Measurements from ENCODE around the gene PROX2. TPM values are rescaled to one million over a fixed set of nuclear protein-coding genes. Genes with fewer than 3 reads are reported as not detected.

The PROX2 gene
- polyA plus RNA-seq, 1 donor (not counting 4 experiments of a cell fraction or from before 2014, with no cell fraction given), result not detected

DNA sequence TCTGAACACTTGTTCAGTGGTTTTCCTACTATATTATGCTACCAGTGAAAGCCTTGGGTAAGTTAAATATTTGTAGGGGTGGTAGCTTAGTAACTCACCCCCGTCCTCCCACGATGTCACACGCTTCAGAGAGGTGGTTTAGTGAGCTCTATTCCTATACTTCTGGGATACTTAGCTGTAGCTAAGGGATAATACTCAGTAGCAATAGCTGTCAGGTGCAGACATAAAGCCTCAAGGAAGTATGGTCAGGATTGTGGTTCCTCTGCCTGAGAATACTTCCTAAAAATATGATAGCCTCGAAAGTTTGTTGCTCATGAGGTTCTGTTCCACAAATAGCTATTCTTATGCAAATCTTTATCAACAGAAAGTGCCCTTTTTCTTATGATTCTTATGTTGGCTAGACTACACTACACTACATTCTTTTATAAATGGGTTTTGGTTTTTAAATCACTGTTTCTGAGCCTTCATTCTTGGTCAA lies 17.7 kb upstream of the PROX2 start:
- Histone ChIP-seq H4K20me1 (ENCODE audit: control insufficient read depth, extremely low read depth, insufficient read depth, low read length) (peaks cover 5% of the 10 kb centered on the region), H3K9me3 (ENCODE audit: control insufficient read depth, low read depth, low read length) (no peaks in the 10 kb centered on the region), H3K4me3 (ENCODE audit: control insufficient read depth in 2 of 3, extremely low read depth in 1 of 3, insufficient read depth in 2 of 3, low read depth in 1 of 3, low read length in 3 of 3) (no peak overlapping the region), H3K36me3 (ENCODE audit: control insufficient read depth in 2 of 2, extremely low read depth in 1 of 2, insufficient read depth in 2 of 2, low read length in 2 of 2) (peaks cover 54 to 65% of the 10 kb centered on the region in 2 experiments), H3K4me1 (ENCODE audit: control insufficient read depth, extremely low read depth, insufficient read depth, low read length) (peaks cover 4% of the 10 kb centered on the region), H3K27me3 (ENCODE audit: control insufficient read depth, extremely low read depth, insufficient read depth, low read length) (no peaks in the 10 kb centered on the region), H3K9me1 (ENCODE audit: control insufficient read depth, extremely low read depth, insufficient read depth, low read length) (no peaks in the 10 kb centered on the region), H2AFZ (ENCODE audit: control insufficient read depth, low read length) (no peak overlapping the region), H3K4me2 (ENCODE audit: control insufficient read depth, extremely low read depth, insufficient read depth, low read depth, low read length) (no peak overlapping the region), H3K9ac (ENCODE audit: control insufficient read depth, extremely low read depth, insufficient read depth, low read length) (no peak overlapping the region), H3K27ac (ENCODE audit: control insufficient read depth, insufficient read depth, low read length) (no peak overlapping the region), H3K79me2 (ENCODE audit: control insufficient read depth, insufficient read depth, low read length) (peaks cover 7% of the 10 kb centered on the region)
- no peak for FAIRE-seq
- TF ChIP-seq, protein P1, sequence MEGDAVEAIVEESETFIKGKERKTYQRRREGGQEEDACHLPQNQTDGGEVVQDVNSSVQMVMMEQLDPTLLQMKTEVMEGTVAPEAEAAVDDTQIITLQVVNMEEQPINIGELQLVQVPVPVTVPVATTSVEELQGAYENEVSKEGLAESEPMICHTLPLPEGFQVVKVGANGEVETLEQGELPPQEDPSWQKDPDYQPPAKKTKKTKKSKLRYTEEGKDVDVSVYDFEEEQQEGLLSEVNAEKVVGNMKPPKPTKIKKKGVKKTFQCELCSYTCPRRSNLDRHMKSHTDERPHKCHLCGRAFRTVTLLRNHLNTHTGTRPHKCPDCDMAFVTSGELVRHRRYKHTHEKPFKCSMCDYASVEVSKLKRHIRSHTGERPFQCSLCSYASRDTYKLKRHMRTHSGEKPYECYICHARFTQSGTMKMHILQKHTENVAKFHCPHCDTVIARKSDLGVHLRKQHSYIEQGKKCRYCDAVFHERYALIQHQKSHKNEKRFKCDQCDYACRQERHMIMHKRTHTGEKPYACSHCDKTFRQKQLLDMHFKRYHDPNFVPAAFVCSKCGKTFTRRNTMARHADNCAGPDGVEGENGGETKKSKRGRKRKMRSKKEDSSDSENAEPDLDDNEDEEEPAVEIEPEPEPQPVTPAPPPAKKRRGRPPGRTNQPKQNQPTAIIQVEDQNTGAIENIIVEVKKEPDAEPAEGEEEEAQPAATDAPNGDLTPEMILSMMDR (optimal IDR thresholded peaks at IDR 0.05 in 1 of 3, IDR thresholded peaks at IDR 0.05 in 1 of 3, conservative IDR thresholded peaks at IDR 0.05 in 1 of 3; ENCODE audit: extremely low read depth in 1 of 3, insufficient read depth in 2 of 3, low read length in 3 of 3), result no peak
- no peak for TF ChIP-seq EZH2 (IDR thresholded peaks at IDR 0.05; ENCODE audit: low read length)
- DNase-seq (ENCODE audit: low read depth, low spot score), result no peak
- dilution Hi-C loops (cut with MboI; ENCODE audit: extremely low pct_ligation_motif_present, low sequenced_read_pairs), result no loop called here

DNA sequence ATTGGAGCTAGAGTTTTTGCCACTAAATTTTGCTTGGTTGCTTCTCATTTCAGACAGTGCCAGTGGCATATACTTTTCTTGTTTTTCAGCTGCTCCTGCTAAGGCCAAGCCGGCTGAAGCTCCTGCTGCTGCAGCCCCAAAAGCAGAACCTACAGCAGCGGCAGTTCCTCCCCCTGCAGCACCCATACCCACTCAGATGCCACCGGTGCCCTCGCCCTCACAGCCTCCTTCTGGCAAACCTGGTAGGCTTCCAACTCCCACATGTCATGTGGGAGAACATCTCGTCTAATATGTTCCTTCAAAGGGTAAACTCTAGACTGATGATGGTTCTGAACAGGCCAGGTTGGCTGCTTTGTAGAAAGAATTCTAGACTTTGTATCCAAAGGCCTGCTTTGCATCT lies 16.8 kb upstream of the PROX2 start:
- H3K79me2 ChIP-seq (ENCODE audit: control insufficient read depth, insufficient read depth, low read length), result peaks cover 12% of the 10 kb centered on the region
- no peaks in the 10 kb centered on the region for H3K9me1 ChIP-seq (ENCODE audit: control insufficient read depth, extremely low read depth, insufficient read depth, low read length)
- peaks cover 13% of the 10 kb centered on the region for H3K4me1 ChIP-seq (ENCODE audit: control insufficient read depth, extremely low read depth, insufficient read depth, low read length)
- dilution Hi-C loops (cut with MboI; ENCODE audit: extremely low pct_ligation_motif_present, low sequenced_read_pairs), result no loop called here
- no peak for DNase-seq (ENCODE audit: low read depth, low spot score)
- no peak overlapping the region for H3K27ac ChIP-seq (ENCODE audit: control insufficient read depth, insufficient read depth, low read length)
- no peak for FAIRE-seq
- H3K4me2 ChIP-seq (ENCODE audit: control insufficient read depth, extremely low read depth, insufficient read depth, low read depth, low read length), result no peak overlapping the region
- peaks cover 46 to 62% of the 10 kb centered on the region in 2 experiments for H3K36me3 ChIP-seq (ENCODE audit: control insufficient read depth in 2 of 2, extremely low read depth in 1 of 2, insufficient read depth in 2 of 2, low read length in 2 of 2)
- H3K9ac ChIP-seq (ENCODE audit: control insufficient read depth, extremely low read depth, insufficient read depth, low read length), result no peak overlapping the region
- no peaks in the 10 kb centered on the region for H3K27me3 ChIP-seq (ENCODE audit: control insufficient read depth, extremely low read depth, insufficient read depth, low read length)
- no peaks in the 10 kb centered on the region for H3K9me3 ChIP-seq (ENCODE audit: control insufficient read depth, low read depth, low read length)
- no peak overlapping the region for H2AFZ ChIP-seq (ENCODE audit: control insufficient read depth, low read length)
- H4K20me1 ChIP-seq (ENCODE audit: control insufficient read depth, extremely low read depth, insufficient read depth, low read length), result peaks cover 9% of the 10 kb centered on the region
- TF ChIP-seq EZH2 (IDR thresholded peaks at IDR 0.05; ENCODE audit: low read length), result no peak
- H3K4me3 ChIP-seq (ENCODE audit: control insufficient read depth in 2 of 3, extremely low read depth in 1 of 3, insufficient read depth in 2 of 3, low read depth in 1 of 3, low read length in 3 of 3), result no peak overlapping the region

DNA sequence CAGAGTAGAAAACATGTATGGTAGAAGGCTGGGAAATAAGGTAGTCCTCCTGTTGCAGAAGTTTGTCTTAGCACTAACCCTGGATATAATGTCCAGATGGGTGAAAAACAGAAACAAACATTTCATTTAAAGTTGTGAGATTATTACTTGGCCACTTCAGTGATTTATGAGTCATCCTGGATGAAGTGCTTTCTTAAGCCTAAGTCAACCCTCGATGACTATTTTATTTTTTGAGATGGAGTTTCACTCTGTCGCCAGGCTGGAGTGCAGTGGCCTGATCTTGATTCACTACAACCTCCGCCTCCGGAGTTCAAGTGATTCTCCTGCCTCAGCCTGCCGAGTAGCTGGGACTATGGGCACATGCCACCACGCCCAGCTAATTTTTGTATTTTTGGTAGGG lies 15.9 kb upstream of the PROX2 start:
- no peak for DNase-seq (ENCODE audit: low read depth, low spot score)
- TF ChIP-seq EZH2 (IDR thresholded peaks at IDR 0.05; ENCODE audit: low read length), result no peak
- TF ChIP-seq, protein P1 (optimal IDR thresholded peaks at IDR 0.05 in 1 of 3, IDR thresholded peaks at IDR 0.05 in 1 of 3, conservative IDR thresholded peaks at IDR 0.05 in 1 of 3; ENCODE audit: extremely low read depth in 1 of 3, insufficient read depth in 2 of 3, low read length in 3 of 3), result no peak
- Histone ChIP-seq H4K20me1 (ENCODE audit: control insufficient read depth, extremely low read depth, insufficient read depth, low read length) (peaks cover 9% of the 10 kb centered on the region), H3K27ac (ENCODE audit: control insufficient read depth, insufficient read depth, low read length) (no peak overlapping the region), H3K9me3 (ENCODE audit: control insufficient read depth, low read depth, low read length) (no peaks in the 10 kb centered on the region), H3K9ac (ENCODE audit: control insufficient read depth, extremely low read depth, insufficient read depth, low read length) (no peak overlapping the region), H3K4me3 (ENCODE audit: control insufficient read depth in 2 of 3, extremely low read depth in 1 of 3, insufficient read depth in 2 of 3, low read depth in 1 of 3, low read length in 3 of 3) (no peak overlapping the region), H3K4me1 (ENCODE audit: control insufficient read depth, extremely low read depth, insufficient read depth, low read length) (peaks cover 21% of the 10 kb centered on the region), H3K79me2 (ENCODE audit: control insufficient read depth, insufficient read depth, low read length) (peaks cover 19% of the 10 kb centered on the region), H2AFZ (ENCODE audit: control insufficient read depth, low read length) (no peak overlapping the region), H3K4me2 (ENCODE audit: control insufficient read depth, extremely low read depth, insufficient read depth, low read depth, low read length) (no peak overlapping the region), H3K36me3 (ENCODE audit: control insufficient read depth in 2 of 2, extremely low read depth in 1 of 2, insufficient read depth in 2 of 2, low read length in 2 of 2) (peaks cover 38 to 55% of the 10 kb centered on the region in 2 experiments), H3K27me3 (ENCODE audit: control insufficient read depth, extremely low read depth, insufficient read depth, low read length) (no peaks in the 10 kb centered on the region), H3K9me1 (ENCODE audit: control insufficient read depth, extremely low read depth, insufficient read depth, low read length) (no peaks in the 10 kb centered on the region)
- dilution Hi-C loops (cut with MboI; ENCODE audit: extremely low pct_ligation_motif_present, low sequenced_read_pairs), result no loop called here
- FAIRE-seq, result no peak
